Measurements from ENCODE around the gene MTUS2. TPM values are rescaled to one million over a fixed set of nuclear protein-coding genes. Genes with fewer than 3 reads are reported as not detected.

Gene MTUS2
- total RNA-seq, 1 experiment from 2014 or later: 0.35 TPM

- H4K91ac ChIP-seq (ENCODE audit: insufficient read length, low read depth, low read length): no peak overlapping the region
- H4K8ac ChIP-seq (replicated peaks; ENCODE audit: insufficient read length, low read depth, low read length): no peak overlapping the region
- H3K4me1 ChIP-seq (ENCODE audit: insufficient read depth, low read length): no peaks in the 10 kb centered on the region; the same call in 1 of the 2 replicates
- H3K9me3 Mint-ChIP-seq: peaks cover 0 to 4% of the 10 kb centered on the region in 2 experiments; a peak in 2 of 5 replicates
- H3K4me3 Mint-ChIP-seq: no peak overlapping the region
- H2BK15ac ChIP-seq (ENCODE audit: low read depth, low read length): no peak overlapping the region; the same call in 1 of the 2 replicates
- no peak overlapping the region for H2AFZ ChIP-seq (ENCODE audit: low read length)
- no peaks in the 10 kb centered on the region for H3K27me3 Mint-ChIP-seq (ENCODE audit: low read depth)
- no peaks in the 10 kb centered on the region; a peak in 2 of 7 replicates for H3K36me3 Mint-ChIP-seq (ENCODE audit: insufficient read depth in 1 of 3, low read depth in 3 of 3)
- H3K4ac ChIP-seq (ENCODE audit: low read depth, low read length): no peak overlapping the region
- H3K4me2 ChIP-seq (ENCODE audit: insufficient read depth, insufficient read length, low read length): no peak overlapping the region
- H3K23ac ChIP-seq (ENCODE audit: insufficient read length, low read depth, low read length): no peak overlapping the region
- H3K14ac ChIP-seq (ENCODE audit: insufficient read depth, low read length): no peak overlapping the region
- H2BK5ac ChIP-seq (ENCODE audit: insufficient read length, low read length): no peak overlapping the region
- no peak overlapping the region for H3K27ac ChIP-seq (ENCODE audit: insufficient read length, low read depth, low read length)
- H3K27ac Mint-ChIP-seq: no peak overlapping the region
- no peak overlapping the region for H3K56ac ChIP-seq (ENCODE audit: insufficient read length, low read depth, low read length)
- DNase-seq: no peak
- no peak for TF ChIP-seq CTCF (conservative IDR thresholded peaks at IDR 0.05)
- no peak overlapping the region for H2BK120ac ChIP-seq (ENCODE audit: low read depth, low read length, poor library complexity, severe bottlenecking)
- H2BK20ac ChIP-seq (ENCODE audit: low read depth, low read length, poor library complexity, severe bottlenecking): no peak overlapping the region
- no peak overlapping the region for H4K5ac ChIP-seq (ENCODE audit: insufficient read length, low read depth, low read length)
- no peaks in the 10 kb centered on the region for H3K79me2 ChIP-seq (ENCODE audit: insufficient read depth, low read length)
- H3K9me3 ChIP-seq (ENCODE audit: control insufficient read depth, low read depth, low read length): no peaks in the 10 kb centered on the region
- no peak overlapping the region for H3T11ph ChIP-seq (ENCODE audit: low read length)
- no peak overlapping the region for H2BK12ac ChIP-seq (ENCODE audit: insufficient read length, low read depth, low read length)
- H2AK5ac ChIP-seq (ENCODE audit: insufficient read length, low read length): no peak overlapping the region
- H3K23me2 ChIP-seq (ENCODE audit: insufficient read length, low read depth, low read length, poor library complexity, severe bottlenecking): no peaks in the 10 kb centered on the region
- no CpG with 5 or more reads among the region's 6 CpGs for WGBS (ENCODE audit: extremely low coverage, insufficient read length, low lambda C conversion rate)
- no peak overlapping the region for H3K18ac ChIP-seq (ENCODE audit: insufficient read length, low read depth, low read length)
- no peak overlapping the region for H3K9ac ChIP-seq (ENCODE audit: extremely low read depth, insufficient read length, low read length)
- H3K27me3 ChIP-seq (ENCODE audit: insufficient read depth, low read length): no peaks in the 10 kb centered on the region
- no peaks in the 10 kb centered on the region for H3K79me1 ChIP-seq (ENCODE audit: insufficient read depth, low read depth, low read length, poor library complexity, severe bottlenecking)
- no peaks in the 10 kb centered on the region for H4K20me1 ChIP-seq (ENCODE audit: control insufficient read depth, insufficient read depth, insufficient read length)
- peaks cover 0 to 7% of the 10 kb centered on the region in 2 experiments; a peak in 3 of 4 replicates for H3K4me1 Mint-ChIP-seq
These were observed 498.6 kb downstream of the MTUS2 start for GRCh38 chr13:29318741-29319140.

All from H9 (cell line).